Ureter (tissue), 1 donor: ENCODE results near the gene CREG2. TPM values are rescaled to one million over a fixed set of nuclear protein-coding genes. Genes with fewer than 3 reads are reported as not detected.

Experiments used
- DNase-seq: peaks from one replicate; pipeline ENCODE4 v3.0.0-alpha.2; 2020; ENCODE audit warnings: low spot score
- total RNA-seq: library from RNA; stranded (reverse); gene quantifications from one replicate; pipeline ENCODE4 v1.2.4, GENCODE V29; 2023
- donor health status: DM: yes; HTN: yes; CAD: no.

The CREG2 gene, protein sequence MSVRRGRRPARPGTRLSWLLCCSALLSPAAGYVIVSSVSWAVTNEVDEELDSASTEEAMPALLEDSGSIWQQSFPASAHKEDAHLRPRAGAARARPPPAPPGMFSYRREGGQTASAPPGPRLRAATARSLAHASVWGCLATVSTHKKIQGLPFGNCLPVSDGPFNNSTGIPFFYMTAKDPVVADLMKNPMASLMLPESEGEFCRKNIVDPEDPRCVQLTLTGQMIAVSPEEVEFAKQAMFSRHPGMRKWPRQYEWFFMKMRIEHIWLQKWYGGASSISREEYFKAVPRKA
- 1.8 TPM for total RNA-seq

DNA sequence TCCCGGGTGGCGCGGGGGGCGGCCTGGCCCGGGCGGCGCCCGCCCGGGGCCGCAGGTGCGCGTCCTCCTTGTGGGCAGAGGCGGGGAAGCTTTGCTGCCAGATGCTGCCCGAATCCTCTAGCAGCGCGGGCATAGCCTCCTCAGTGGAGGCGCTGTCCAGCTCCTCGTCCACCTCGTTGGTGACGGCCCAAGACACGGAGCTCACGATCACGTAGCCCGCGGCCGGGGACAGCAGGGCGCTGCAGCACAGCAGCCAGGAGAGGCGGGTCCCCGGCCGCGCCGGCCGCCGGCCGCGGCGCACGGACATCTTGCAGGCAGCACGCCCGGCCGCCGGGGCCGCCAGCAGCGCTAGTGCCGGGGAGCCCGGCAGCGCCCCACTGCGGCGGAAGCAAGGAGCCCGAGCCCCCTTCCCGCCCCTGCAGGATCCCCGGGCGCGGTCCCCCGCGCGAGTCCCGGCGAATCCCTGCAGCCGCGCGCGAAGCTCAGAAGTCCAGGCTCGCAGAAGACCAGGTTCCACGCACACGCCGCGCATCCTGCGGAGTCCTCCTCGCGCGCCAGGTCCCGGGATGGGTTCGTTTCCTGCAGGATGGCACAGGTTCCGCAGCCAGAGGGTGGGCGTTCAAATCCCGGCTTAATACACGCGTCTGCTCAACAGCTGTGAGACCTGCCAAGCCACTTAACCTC is at the start of gene CREG2:
TSS of gene CREG2 (minus strand) at position 353 of the 684 bp plus-strand sequence. CDS start at position 307, 46 bp downstream.
- no peak for DNase-seq

DNA sequence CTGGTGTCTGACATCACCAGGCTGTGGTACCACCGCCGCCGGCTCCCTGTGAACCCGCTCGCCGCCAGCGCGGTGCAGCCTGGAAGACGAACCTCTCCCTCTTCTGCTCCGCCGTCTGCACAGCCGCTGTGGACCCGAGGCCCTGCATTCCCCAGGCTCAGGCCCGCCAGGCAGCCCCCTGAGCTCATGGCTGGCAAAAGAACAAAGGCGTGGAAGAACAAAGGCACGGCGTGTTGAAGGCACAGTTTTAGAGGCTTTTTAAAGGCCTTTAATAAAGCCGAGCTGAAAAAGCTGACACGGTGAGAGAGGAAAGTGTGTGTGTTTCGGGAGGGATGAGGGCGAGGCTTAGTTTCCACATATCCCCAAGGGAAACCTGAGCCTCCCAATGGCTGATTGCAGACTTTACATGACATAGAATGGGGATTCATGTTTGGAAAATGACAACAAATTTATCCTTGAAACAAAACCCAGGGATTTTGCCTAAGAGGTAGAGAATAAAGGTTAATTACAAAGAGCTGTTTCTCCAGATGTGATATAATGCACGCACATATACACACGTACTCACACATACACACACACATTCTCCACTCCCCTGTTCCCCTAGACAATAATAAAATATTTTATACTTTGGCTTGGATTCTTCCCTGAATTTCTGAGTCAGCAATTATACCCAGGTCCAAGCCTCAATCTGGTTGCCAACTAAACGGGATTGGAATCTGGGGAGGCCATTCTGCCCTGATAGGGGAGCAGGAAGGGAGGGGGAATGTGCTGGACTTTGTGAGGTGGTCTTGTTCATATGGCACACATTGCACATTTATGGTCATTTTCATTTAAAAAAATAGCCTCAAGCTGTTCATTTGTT is 47.9 kb upstream of the CREG2 start:
- no peak for DNase-seq

DNA sequence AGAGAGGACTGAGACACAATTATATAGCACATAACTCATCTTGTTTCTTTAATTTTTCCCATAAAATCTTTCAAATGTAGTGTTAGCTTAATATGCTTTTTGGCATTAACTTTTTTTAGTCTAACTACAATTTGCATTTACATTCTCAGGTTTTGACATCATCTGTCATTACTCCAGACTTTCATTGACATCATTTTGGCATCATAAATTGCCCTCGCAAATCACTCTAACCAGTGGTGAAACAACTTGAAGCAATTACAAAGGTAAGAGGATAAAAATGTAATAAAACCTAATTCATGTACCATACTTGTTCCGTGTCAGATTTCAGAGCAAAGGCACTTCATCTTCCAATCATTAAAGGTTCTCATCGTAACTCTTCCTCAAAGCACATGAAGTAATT is 46.2 kb upstream of the CREG2 start:
- no peak for DNase-seq

DNA sequence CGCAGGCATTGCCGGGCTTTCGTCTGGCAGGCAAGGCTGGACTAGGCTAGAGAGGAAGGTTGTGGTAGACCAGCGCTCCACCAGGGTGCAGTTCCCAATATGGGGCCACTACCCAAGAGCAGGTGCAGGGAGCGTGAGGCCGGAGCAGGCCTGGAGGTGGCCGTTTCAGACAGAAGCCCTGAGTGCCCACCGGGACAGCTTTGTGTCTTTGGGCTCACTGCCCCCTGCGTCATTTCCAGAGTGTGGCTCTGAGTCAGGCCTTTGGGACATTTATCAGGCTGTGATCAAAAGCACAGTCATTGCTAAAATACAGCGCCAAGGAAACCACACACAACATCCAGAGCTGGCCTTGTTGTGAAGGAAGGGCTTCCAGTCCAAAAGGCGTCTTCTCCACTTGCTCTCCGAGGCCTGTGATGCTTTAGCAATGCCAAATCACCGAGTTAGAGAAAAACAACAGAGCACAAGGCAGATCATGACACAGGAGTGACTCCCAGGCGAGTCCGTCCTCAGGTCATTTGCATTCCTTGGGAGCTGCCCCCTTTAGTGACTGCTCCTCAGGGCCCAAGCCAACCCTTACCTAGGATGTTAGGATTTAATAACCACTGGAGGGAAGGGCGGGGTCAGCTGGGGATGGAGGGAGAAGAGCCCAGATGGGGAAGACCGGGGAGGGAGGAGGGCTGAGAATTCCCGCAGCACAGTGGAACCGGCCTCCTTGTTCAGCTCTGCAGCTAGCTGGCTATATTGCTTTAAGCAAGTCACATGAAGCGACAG is 45.3 kb upstream of the CREG2 start:
- no peak for DNase-seq

DNA sequence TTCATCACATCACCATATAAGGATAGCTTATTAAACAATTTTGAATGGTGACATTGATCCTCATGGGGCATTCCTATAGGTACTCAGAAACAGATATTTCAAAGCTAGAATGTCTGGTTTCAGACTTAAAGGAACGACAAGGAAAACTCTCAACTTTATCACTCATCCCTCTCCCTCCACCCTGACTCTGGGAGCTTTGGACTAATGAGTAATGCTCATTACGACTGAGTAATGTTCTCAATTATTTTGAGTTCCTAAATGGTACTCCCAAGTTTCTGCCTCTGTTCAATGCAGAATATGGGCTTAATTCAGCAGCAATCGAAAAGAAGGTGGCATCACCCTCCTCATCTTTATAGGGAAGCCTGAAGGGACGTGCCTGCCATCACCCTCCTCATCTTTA is 44.2 kb upstream of the CREG2 start:
- no peak for DNase-seq

DNA sequence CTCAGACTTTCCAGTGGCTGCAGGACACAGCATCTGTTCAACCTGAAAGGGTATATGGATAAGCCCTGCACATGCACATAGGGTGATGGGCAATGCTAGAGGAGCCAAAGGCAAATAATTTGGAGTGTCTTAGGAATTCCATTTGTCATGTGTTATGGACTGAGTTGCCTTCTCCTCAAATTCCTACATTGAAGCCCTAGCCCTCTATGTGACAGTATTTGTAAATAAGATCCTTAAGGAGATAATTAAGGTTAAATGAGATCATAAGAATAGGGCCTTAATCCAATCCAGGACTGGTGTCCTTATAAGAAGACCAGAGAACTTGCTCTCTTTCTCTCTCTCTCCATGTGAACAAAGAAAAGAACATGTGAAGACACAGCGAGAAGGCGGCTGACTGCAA is 42.9 kb upstream of the CREG2 start:
- DNase-seq, result no peak

DNA sequence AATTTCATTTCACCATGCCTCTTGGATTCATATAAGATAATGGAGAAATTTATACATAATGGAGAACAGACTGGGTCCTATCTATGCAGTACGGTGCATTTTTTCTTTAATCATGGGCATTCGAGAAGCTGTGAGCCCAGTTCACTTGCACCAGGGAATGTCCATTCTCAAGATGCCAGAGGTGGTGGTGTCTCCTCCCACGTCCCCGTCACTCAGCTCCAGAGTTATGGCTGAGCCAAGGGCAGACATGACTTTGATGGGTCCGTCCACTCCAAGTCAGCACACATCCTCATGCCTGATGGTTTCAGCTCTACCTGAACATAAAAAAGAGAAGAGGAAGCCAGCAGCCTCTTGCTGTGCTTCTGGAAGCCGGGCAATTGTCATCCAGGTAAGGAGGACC is 42.1 kb upstream of the CREG2 start:
- no peak for DNase-seq

DNA sequence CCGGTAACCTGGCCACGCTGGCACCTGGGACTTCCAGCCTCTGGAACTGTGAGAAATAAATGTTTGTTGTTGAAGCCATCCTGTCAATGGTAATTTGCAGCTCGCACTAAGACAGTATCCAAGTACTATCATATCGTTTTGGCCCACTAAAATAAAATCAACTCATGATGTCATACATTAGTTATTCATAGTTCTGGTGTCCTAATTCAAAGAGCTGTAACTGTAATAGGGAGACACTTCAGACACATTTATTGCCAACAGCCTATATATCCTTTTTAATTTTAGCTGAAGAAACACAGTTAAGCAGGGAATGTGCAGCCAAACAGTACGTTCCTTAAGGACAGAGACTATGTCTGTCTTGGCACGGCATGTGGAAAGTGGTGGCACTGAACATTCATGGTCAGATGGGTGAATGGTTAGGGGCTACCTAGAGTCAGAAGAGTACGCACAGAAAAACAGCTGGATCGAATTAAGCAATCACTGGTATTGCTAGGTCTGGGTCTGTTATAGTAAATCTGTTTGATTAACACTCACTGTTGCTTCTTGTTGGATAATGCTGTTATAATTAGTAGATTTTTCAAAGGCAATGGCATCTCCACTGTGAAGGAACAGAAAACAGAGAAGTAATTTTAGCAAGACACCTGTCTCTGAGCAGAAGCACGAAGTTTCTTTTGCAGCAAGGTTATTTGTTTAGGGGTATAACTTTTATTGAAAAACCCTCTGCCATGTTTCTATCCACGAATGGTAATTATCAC is 41.3 kb upstream of the CREG2 start:
- DNase-seq, result no peak

DNA sequence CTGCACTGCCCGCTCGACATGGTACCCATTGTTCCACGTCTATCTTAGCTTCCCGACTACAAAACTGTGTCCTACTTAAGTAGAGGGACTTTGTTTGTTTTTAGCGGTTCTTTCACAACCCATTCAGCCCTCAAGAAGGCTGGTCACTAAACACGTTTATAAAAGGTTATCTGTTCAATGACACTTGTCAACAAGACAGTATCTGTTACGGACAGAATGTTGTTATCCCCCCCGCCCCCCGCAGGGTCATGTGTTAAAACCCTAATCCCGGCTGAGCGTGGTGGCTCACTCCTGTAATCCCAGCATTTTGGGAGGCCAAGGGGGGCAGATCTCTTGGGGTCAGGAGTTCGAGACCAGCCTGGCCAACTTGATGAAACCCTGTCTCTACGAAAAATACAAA is 40.4 kb upstream of the CREG2 start:
- no peak for DNase-seq

DNA sequence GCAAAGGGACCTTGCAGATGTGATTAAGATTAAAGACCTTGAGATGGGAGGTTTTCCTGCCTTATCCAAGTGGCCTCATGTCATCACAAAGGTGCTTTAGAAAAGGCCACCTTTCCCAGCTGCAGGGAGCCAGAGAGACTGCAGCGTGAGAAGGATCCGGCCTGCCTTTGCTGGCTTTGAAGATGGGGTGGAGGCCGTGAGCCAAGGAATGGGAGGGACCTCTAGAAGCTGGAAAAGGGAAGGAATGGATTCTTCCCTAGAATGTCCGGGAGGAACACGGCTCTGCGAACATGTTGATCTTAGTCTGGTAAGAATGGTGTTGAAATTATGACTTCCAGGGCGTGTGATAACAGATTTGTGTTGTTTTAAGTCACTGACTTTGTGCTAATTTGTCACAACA is 39.9 kb upstream of the CREG2 start:
- no peak for DNase-seq

DNA sequence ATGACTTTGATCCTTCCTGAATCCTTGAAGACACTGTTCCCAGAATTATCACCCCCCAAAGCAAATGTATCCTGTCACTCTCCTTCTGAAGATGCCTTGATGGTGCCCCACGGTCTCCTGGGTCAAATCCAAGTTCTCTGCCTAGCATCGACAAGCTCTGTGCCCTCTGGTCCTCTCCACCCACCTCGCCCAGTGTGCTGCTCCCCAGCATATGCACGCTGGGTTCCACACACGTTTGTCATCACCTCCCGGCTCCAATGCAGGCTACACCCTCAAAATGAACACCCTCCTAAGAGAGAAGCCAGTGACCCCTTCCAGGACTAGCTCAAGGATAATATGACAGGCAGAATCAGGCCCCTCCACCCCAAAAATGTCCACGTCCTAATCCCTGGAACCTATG is 39.5 kb upstream of the CREG2 start:
- DNase-seq, result no peak

DNA sequence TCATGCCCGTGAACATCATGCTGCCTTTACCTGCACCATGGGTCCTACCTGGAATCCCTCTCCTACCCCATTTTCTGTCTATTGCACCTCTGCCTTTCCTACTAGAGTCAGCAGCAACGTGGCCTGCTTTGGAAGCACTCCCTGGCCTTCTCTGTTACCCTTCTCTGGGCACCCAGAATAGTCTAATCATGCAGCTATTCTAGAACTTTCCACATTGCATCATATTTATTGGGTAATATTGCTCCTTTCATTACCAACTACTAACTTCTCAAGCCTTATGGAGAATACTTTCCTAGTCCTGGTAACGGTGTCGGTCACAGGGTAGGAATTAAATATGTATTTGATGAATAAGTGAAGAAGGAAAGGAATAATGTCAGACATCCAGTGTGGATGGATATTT is 33.3 kb upstream of the CREG2 start:
- DNase-seq, result no peak

DNA sequence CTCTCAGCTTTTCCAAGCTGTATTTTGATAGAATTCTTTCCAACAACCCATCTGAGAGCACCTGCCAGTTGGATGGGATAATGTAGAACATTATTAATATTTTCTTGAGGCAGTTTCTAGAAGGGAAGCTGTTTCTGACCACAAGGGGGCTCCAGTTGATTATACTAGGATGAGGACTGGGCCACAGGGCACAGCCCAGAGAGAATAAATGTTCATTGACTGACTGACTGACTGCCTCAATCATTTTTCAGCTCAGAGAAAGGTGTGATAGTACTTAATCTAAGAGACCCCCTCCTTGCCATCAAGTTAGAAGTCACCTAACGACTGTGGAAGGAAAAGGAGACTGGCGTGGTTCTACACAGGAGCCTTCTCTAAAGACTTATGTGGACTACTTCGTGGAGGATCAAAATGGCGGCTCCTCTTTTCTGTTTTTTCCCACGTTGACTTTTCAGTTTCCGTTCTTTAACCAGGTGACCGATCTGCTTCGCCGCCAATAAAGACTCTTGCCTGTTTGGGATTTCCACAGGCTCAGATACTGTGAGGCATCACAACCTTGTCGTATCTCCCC is 31.9 kb upstream of the CREG2 start:
- DNase-seq, result peak; percentile 59

DNA sequence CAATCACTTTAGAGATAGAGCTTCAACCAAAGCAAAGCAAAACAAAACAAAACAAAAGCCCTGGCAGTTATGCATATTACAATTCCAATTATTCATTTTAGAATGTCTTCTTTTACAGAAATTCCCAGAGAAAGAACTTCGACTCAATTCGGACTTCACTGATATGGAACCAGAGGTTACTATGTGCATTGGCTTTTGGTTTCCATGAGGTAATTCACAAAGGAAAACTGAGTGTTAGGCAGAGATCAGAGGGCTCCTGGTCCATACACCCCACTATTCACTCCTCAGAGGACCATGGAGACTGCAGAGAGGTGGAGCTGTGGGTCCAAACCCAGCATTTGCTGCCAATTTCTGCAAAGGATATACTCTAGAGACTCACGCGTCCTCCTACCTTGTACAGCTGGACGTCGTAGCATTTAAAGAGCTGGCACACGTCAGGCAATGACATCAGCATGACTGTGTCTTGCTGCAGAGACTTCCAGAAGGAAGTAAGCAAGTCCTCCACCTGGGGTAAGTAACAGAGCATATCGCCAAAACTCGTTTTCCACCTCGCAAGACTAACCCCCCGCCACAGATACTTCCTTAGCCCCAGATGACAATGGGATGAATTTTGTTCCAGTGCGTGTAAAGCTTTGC is 31.3 kb upstream of the CREG2 start:
- DNase-seq, result no peak

DNA sequence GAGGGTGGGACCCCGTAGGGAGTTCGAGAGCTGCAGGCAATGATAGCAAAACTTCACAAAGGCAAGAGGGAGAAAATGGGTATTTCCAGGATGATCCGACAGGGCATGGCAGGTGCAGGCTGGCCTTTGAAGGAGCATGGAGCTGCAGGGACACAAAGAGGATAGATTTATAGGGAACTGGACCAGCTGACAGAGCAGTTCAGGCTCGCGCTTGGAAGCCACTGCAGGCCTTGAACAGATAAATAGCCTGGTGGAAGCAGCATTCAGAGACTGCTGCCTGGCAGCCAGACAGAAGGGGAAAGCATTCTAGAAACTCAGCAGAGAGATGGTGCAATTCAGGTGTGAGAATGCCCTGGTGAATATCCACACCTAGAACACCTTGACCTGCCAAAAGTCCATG is 29.3 kb upstream of the CREG2 start:
- no peak for DNase-seq

DNA sequence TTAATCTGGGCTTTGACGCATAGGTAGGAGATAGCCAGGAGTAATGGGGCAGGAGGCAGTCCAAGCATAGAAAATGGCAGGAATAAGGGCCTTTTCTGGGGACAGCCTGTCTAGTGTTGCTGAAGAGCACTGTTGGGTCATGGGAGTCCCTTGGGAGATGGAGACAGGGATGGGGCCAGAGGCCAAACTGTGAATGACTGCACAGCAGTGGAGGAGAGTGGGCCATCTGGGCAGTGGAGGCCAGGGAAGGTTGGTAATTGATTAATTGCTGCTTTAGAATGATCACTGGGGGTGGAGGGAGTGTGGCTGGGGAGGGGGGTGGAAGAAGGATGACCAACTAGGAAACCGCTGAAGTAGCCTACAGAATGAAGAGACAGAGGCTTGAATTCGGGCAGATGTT is 28.6 kb upstream of the CREG2 start:
- DNase-seq, result no peak

DNA sequence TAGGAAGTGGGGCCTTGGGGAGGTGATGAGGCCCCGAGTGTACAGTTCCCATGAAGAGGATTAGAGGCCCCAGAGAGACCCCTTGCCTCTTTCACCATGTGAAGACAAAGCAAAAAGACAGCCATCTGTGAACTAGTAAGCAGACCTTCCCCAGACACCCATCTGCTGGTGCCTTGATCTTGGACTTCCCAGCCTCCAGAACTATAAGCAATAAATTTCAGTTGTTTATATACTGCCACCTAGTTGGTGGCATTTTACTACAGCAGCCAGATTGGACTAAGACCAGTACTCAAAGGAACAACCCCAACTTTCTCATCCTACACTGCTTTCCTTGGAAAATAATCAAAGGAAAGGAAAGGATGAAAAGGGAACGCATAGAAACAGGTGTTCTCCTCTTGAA is 27.9 kb upstream of the CREG2 start:
- DNase-seq, result no peak

DNA sequence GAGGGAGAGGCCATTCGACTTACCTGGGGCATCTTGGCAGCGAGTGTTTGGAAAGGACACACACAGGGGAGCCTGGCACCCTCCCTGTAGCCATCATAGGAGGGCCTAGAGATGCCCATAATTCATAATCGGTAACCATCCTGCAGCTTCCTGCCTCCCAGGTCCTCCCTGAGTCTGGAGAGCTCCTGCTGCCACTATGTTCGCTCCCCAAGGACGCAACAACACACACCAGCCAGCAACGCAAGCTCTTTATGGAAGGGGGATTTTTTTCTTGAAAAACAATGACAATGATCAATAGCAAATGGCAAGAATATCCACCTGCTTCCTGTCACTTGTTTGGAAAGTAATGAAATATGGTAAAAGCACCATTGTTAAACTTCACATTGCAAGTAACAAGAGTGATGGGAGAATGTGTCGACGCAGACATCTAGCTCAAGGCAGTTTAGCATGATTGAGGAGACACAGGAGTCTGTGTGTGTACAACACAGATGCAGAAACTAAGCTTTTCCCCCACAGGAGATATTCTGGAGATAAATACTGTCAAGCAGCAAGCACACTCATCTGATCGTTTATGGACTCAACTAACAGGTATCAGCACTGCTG is 24.9 kb upstream of the CREG2 start:
- DNase-seq, result no peak

DNA sequence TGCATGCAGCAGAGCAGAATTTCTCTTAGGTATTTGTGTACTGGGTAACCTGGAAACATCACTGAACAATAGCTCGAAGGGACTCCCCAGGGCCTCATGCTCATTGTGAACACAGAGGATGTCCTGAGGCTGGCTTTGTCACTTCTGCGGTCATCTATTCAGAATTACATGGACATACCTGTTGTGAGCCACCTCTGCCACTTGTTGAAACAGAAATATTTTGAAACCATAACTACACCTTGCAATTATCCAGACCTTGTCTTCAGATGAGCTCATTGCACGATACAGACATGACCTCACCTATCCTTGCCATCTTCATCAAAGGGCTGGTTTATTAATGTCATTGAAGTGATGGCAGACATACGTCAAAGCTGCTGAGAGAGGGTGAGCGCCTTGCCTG is 23.4 kb upstream of the CREG2 start:
- no peak for DNase-seq

DNA sequence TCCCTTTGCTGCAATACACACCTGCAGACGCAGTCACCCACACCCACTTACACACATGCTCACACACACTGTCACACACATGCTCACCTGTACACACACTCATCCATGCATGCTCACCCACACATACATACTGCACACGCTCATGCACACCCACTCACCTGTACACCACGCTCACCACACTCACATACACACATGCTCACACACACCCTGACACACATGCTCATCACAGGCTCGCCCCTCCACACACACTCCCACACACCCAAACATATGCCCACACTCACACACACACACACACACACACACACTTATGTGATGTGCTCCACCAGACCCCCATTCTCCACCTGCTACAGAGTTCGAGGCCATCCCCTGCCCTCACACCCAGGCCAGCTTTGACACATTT is 22.8 kb upstream of the CREG2 start:
- DNase-seq, result no peak
